ENCODE measurements around the gene CD81.

CD81 gene

GRCh38 chr11:2382936-2383851, 6.1 kb downstream of the CD81 start:
- no peak overlapping the region for H2AFZ ChIP-seq (ENCODE audit: low read depth, low read length, severe bottlenecking)
- H3K4me2 ChIP-seq (ENCODE audit: low read depth, low read length, poor library complexity, severe bottlenecking) = peak overlapping the region; percentile 77
- H3K79me2 ChIP-seq (ENCODE audit: insufficient read depth, low read length) = peaks cover 74% of the 10 kb centered on the region
- H3K27ac ChIP-seq (ENCODE audit: low read depth, low read length) = peak overlapping the region; percentile 85
- no peaks in the 10 kb centered on the region for H3K9me3 ChIP-seq (ENCODE audit: insufficient read depth, low read length)
- no peak overlapping the region for H3K4me3 ChIP-seq (ENCODE audit: insufficient read depth, low read length, poor library complexity, severe bottlenecking)
- no peaks in the 10 kb centered on the region for H3K36me3 ChIP-seq (ENCODE audit: low read length)
- H3K9ac ChIP-seq (ENCODE audit: low read length) = peak overlapping the region; percentile 23
- H3F3A ChIP-seq (ENCODE audit: insufficient read depth) = peaks cover 71% of the 10 kb centered on the region
- H3K27me3 ChIP-seq (ENCODE audit: low read length) = no peaks in the 10 kb centered on the region
- H4K20me1 ChIP-seq (ENCODE audit: low read depth, low read length) = peaks cover 18% of the 10 kb centered on the region
- TF ChIP-seq CTCF (IDR thresholded peaks at IDR 0.05; ENCODE audit: insufficient read depth, low read length, poor library complexity, severe bottlenecking) (no peak), EZH2phosphoT487 (conservative IDR thresholded peaks at IDR 0.05; ENCODE audit: low read length) (no peak)
- H3K9me2 ChIP-seq (replicated peaks; ENCODE audit: insufficient read depth, low read length) = no peaks in the 10 kb centered on the region

GRCh38 chr11:2383852-2384804, 7.0 kb downstream of the CD81 start:
- H3K9me2 ChIP-seq (replicated peaks; ENCODE audit: insufficient read depth, low read length) = no peaks in the 10 kb centered on the region
- H3K4me2 ChIP-seq (ENCODE audit: low read depth, low read length, poor library complexity, severe bottlenecking) = peak overlapping the region; percentile 79
- no peaks in the 10 kb centered on the region for H3K27me3 ChIP-seq (ENCODE audit: low read length)
- H3K36me3 ChIP-seq (ENCODE audit: low read length) = no peaks in the 10 kb centered on the region
- no peaks in the 10 kb centered on the region for H3K9me3 ChIP-seq (ENCODE audit: insufficient read depth, low read length)
- no peak overlapping the region for H2AFZ ChIP-seq (ENCODE audit: low read depth, low read length, severe bottlenecking)
- H3K9ac ChIP-seq (ENCODE audit: low read length) = peak overlapping the region; percentile 66
- H3K79me2 ChIP-seq (ENCODE audit: insufficient read depth, low read length) = peaks cover 74% of the 10 kb centered on the region
- peak overlapping the region; percentile 60 for H3K4me3 ChIP-seq (ENCODE audit: insufficient read depth, low read length, poor library complexity, severe bottlenecking)
- peaks cover 11% of the 10 kb centered on the region; the same call in 1 of the 2 replicates for H4K20me1 ChIP-seq (ENCODE audit: low read depth, low read length)
- no peak for TF ChIP-seq CTCF (IDR thresholded peaks at IDR 0.05; ENCODE audit: insufficient read depth, low read length, poor library complexity, severe bottlenecking)
- peaks cover 76% of the 10 kb centered on the region for H3F3A ChIP-seq (ENCODE audit: insufficient read depth)
- peak overlapping the region; percentile 97 for H3K27ac ChIP-seq (ENCODE audit: low read depth, low read length)

GRCh38 chr11:2385156-2386151, 8.3 kb downstream of the CD81 start:
- H3K4me3 ChIP-seq (ENCODE audit: insufficient read depth, low read length, poor library complexity, severe bottlenecking) = peak overlapping the region; percentile 60
- H2AFZ ChIP-seq (ENCODE audit: low read depth, low read length, severe bottlenecking) = no peak overlapping the region
- peaks cover 75% of the 10 kb centered on the region for H3K79me2 ChIP-seq (ENCODE audit: insufficient read depth, low read length)
- peaks cover 2% of the 10 kb centered on the region; the same call in 1 of the 2 replicates for H4K20me1 ChIP-seq (ENCODE audit: low read depth, low read length)
- peak overlapping the region; percentile 79 for H3K4me2 ChIP-seq (ENCODE audit: low read depth, low read length, poor library complexity, severe bottlenecking)
- H3K27ac ChIP-seq (ENCODE audit: low read depth, low read length) = peak overlapping the region; percentile 97
- H3K36me3 ChIP-seq (ENCODE audit: low read length) = no peaks in the 10 kb centered on the region
- H3F3A ChIP-seq (ENCODE audit: insufficient read depth) = peaks cover 87% of the 10 kb centered on the region
- peak overlapping the region; percentile 66 for H3K9ac ChIP-seq (ENCODE audit: low read length)
- no peak for TF ChIP-seq CTCF (IDR thresholded peaks at IDR 0.05; ENCODE audit: insufficient read depth, low read length, poor library complexity, severe bottlenecking)
- no peak for TF ChIP-seq EZH2phosphoT487 (conservative IDR thresholded peaks at IDR 0.05; ENCODE audit: low read length)
- H3K9me3 ChIP-seq (ENCODE audit: insufficient read depth, low read length) = no peaks in the 10 kb centered on the region
- no peaks in the 10 kb centered on the region for H3K9me2 ChIP-seq (replicated peaks; ENCODE audit: insufficient read depth, low read length)
- no peaks in the 10 kb centered on the region for H3K27me3 ChIP-seq (ENCODE audit: low read length)

All from SU-DHL-6 (cell line).